NT2/D1 (cell line): ENCODE data around the gene GOLGA8B.

ENCODE experiments used
- YY1 ChIP-seq: IDR thresholded peaks from 2 replicates; pipeline ENCODE4 v1.6.1; 2011; ENCODE audit not compliant: insufficient read length, insufficient read depth
- ZNF274 ChIP-seq: IDR thresholded peaks from 2 replicates; pipeline ENCODE4 v1.6.1; 2011; ENCODE audit warnings: mild to moderate bottlenecking, low read depth, low read length

GRCh38 chr15:34613301-34613700 is 29.9 kb upstream of the GOLGA8B start:
- TF ChIP-seq ZNF274 (no peak), YY1 (no peak)
